GM20431 (cell line): ENCODE results near the gene VPS37C.

ENCODE experiments used
- in situ Hi-C: fragments of 300-500 bp; cut with MseI, MboI; formaldehyde crosslinking; loops from one replicate; pipeline ENCODE4 v1.15.0; 2020; ENCODE audit warnings: low sequenced_read_pairs; ENCODE audit not compliant: unreplicated experiment

The VPS37C gene

GRCh38 chr11:61140416-61140815, 20.8 kb downstream of the VPS37C start:
- in situ Hi-C loops = no loop called here

DNA sequence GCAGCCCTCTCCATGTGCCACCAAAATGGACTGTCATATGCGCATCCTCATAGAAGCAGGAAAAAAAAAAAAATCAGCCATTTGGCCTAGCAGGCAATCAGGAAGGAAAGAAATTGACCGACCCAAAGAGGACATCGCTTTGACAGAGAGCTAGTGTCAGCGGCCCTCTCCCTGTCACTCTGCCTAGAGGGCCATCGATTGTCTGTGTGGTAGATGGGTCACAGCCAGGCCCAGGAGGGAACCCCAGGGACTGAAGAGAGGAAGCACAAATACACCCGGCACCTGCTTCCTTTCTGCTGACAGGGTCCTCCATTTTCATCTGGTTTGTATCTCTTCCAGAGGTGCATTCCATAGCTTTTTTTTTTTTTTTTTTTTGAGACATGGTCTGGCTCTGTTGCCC, 21.8 kb downstream of the VPS37C start:
- in situ Hi-C loops = no loop called here

- in situ Hi-C loops = no loop called here
Measured at GRCh38 chr11:61138935-61139334, 22.3 kb downstream of the VPS37C start.

DNA sequence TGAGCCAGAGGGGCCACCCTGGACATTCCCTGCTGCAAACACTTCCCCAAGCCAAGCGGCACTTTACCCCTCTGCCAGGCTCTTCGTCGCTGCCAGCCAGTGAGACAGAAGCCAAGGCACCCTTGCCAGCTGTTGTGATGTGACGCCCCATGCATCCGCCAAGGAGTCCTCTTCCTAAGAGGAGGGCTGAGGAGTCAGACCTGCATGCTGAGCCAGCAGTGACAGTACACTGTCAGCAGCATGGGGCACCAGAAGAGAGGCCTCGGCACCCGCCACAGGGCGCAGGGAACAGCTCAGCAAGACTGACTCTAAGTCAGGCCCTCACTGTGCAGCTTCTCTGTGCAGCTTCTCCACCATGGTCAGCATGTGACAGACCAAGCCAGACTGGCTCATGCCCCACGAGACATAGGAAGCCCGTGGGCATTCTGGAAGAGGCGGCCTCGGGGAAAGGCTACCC, 26.4 kb downstream of the VPS37C start:
- in situ Hi-C loops = no loop called here

GRCh38 chr11:61133956-61134662, 27.1 kb downstream of the VPS37C start:
- in situ Hi-C loops = no loop called here

DNA sequence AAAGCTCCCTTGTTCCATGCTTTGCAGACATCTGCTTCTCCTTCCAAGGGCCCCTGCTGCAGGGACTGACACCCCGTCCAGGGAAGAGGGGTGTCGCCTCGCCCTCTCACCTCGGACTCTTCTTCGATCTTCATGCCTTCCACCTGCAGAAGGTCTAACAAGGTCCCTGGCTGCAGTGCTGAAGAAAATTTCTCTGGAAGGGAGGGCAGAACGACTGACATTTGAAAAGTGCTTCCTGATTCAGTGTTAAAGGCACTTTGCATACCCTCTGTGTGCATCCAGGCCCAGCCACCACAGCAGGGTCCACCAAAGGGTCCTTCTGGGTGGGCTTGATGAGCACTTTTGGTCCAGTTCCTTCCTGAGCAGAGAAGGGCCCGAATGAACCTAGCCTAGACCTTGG, 28.1 kb downstream of the VPS37C start:
- in situ Hi-C loops = no loop called here

- in situ Hi-C loops = no loop called here
Measured at GRCh38 chr11:61132646-61133045, 28.6 kb downstream of the VPS37C start.

DNA sequence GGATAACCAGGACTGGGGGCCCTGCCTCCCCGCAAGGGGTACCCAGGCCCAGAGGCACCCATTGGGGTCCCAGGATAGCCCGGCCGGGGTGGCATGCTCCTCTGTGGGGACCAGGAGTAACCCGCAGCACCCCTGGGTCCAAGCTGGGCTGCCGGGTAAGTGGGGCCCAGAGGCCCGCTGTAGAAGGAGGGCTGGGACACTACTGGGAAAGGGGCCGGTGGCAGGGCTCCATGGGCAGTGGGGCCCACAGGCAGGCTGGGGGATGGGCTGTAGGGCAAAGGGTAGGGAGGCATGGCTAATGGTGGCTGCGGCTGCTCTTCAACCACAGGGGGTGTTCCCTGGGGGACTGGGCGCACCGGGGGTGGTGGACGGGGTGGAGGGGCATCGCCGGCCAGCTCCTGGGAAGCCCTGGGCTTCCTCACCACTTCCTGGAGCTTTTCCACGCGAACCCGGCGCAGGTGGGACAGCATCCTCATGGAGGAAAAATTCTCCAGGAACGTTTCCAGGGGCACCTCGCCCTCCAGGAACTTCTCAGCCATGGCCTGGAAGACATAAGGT, 29.1 kb downstream of the VPS37C start:
- in situ Hi-C loops = no loop called here

DNA sequence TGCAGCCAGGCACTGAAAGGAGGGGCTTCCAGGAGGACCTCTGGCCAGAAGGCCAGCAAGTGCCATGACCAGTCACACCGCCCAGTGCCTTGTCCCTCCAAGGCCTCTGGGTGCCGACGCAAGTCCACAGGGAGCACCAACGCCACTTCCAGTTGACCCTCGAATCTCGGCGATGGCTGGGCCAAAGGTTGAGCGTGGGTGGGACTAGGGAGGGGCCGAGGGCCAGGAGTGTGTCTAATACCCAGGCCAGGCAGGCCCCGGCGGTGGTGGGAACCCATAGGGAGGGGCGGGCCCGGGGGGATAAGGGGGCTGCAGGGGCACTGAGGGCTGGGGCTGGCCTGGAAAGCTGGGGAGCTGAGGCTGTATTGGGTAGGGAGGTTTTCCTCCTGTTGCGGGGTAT, 29.6 kb downstream of the VPS37C start:
- in situ Hi-C loops = no loop called here

DNA sequence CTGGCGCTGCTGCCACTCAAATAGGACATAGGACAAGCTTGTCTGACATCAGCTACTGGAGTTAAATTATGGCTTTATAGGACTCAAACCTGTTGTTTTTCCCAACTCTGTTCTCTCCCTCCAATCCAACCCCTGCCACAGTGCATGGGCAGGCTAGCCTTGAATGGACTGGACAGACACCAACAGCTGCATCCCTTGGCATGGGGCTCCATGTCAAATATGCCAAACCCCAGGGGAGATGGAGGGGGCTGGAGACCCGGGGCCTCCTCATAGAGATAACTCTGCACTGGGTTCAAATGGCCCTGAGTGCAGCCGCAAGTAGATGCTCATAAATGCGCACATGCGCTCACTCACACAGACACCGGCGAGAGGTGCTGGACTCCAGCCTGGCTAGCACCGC, 30.0 kb downstream of the VPS37C start:
- in situ Hi-C loops = no loop called here

DNA sequence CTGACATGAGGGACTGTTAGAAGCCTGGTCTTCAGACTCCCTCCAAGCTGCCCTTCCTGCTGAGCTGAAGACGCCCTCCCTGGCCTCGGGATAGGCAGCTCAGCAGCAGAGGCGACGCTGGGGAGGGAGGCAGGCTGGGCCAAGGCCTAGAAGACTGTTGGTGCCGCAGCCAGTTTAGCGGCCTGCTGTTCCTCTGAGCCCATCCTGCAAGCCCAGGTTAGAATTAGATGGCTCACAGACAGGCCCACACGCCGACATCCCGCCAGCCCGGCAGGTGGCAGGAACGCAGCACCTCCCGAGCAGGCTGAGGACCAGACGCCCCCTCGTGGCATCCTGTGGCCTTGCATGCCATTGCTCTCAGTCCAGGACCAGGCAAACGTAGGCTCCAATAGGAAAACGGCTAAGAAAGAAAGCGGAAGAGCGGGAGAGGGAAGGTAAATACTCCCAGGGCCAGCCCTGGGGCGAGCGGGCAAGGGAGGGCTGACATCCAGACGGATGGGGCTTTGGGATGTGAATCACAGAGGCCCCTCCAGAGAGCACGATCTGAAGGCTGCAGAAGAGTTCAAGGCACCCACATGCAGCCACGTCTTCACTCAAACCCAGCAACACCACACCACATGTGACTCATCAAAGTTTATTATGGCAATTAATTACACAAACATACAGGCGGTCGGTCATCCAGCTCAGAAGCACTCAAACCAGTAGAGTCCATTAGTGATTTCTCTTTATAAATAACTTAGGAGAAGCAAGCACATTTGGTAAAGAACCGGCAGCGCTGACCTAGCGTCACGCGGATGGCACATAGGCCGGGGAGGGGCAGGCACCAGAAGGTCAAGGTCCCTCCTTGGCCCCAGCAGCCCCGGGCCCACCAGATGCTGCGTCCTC, 31.3 kb downstream of the VPS37C start:
- in situ Hi-C loops = no loop called here

- in situ Hi-C loops = no loop called here
Measured at GRCh38 chr11:61128947-61129638, 32.1 kb downstream of the VPS37C start.

GRCh38 chr11:61127991-61128390, 33.2 kb downstream of the VPS37C start:
- in situ Hi-C loops = no loop called here

DNA sequence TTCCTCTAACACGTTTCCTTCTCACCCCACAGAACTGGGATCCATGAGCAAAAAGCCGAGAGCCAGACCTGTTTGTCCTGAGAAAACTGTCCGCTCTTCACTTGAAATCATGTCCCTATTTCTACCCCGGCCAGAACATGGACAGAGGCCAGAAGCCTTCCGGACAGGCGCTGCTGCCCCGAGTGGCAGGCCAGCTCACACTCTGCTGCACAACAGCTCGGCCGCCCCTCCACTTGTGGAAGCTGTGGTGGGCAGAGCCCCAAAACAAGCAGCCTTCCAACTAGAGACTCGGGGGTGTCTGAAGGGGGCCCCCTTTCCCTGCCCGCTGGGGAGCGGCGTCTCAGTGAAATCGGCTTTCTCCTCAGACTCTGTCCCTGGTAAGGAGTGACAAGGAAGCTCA, 35.0 kb downstream of the VPS37C start:
- in situ Hi-C loops = no loop called here

DNA sequence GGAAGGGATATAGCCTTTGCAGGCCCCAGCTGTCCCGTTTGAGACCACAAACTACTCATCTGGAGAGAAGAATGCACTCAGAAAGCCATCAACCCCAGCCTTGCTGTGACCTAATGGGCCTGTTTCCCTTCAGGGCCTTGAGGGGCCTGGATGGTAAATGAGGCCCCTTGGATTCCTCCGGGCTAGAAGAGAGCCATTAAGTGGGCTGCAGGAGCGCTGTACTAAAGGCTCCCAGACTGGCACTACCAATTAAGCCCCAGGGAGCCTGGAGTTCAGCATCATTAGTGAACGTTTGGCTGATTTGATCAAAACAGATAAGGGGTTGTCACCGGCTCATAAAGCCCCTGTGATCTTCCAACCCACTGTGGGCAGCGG, 35.9 kb downstream of the VPS37C start:
- in situ Hi-C loops = no loop called here

- in situ Hi-C loops = no loop called here
Measured at GRCh38 chr11:61124574-61125309, 36.5 kb downstream of the VPS37C start.

GRCh38 chr11:61123775-61124571, 37.3 kb downstream of the VPS37C start:
- in situ Hi-C loops = no loop called here

GRCh38 chr11:61122761-61123160, 38.5 kb downstream of the VPS37C start:
- in situ Hi-C loops = no loop called here

DNA sequence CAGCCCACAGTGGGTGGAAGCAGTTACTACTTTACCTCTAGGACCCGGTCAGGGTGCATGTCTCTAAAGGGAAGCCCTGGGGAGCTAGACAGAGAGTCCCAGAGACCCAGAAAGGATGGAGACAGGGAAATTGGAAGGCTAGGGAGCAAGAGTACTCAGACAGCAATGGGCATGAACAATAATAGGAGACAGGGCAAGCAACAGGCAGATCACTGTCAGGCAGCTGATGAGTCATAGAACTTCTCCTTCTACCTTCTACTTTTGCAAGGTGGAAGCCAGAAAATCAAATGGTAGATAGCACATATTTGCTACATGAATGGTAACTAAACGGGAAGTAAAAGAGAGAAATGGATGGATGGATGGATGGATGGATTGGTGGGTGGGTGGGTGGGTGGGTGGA, 39.3 kb downstream of the VPS37C start:
- in situ Hi-C loops = no loop called here
